Activated naive CD4-positive, alpha-beta T cell (primary cell): ENCODE data around the gene GASK1A.
"Not testable (repeated sequence)": the region's sequence is repeated elsewhere in the genome, so short reads cannot be mapped to it uniquely, and the experiment has no call there.

ENCODE experiments used
- DNase-seq, 4 experiments: peaks; one replicate each; lab custom pipeline; 2025; lab: John Stamatoyannopoulos, UW

The GASK1A gene

DNA sequence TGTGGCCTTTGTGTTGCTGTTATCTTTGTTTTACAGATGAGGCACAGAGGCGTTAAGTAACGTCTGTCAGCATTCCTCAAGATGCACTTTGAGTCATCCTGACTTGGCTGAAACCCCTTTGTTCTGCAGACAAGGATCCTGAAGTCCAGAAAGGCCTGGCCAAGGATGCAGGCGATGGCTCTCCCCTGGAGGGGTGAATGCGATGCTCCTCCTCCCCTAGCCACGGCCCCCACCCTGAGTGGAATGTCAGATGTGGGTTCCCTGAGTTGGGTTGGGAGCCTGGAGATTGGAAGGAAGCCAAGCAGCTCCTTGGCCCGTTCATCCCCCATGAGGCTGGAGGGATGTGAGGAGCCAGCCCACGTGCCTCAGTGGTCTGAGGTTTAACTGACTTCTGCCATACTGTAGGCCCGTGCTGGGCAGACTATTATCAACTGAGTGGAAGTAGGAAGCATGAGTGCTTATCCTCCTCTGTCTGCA is 83.5 kb downstream of the GASK1A start:
- no peak for DNase-seq

DNA sequence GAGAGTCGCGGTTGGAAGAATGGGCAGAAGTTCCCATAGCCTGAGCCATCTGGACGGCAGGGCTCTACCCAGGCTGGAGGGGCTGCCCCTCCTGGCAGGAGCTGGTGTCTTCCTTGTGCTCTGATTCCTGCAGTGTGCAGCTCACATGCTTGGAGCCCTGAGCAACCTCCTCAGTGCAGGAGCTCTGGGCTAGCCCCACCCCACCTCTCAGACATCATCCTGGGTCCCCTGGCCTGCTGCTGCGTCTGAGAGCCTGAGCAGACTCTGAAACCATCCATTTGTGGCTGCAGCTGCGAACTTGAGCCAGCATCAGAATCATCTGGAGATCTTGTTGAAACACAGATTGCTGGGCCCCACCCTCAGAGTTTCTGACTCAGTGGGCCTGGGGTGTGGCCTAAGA is 84.0 kb downstream of the GASK1A start:
- no peak for DNase-seq

DNA sequence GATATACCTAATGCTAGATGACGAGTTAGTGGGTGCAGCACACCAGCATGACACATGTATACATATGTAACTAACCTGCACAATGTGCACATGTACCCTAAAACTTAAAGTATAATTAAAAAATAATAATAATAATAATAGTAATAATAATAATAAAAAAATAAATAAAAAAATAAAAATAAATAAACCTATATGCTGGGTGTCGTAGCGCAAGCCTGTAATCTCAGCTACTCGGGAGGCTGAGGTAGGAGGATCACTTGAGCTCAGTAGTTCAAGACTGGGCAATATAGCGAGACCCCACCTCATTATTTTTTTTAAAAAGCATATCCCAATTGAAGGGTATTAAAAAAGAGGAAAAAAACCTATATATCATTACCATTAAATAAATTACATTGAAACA is 91.6 kb downstream of the GASK1A start:
- not testable (repeated sequence) for DNase-seq

DNA sequence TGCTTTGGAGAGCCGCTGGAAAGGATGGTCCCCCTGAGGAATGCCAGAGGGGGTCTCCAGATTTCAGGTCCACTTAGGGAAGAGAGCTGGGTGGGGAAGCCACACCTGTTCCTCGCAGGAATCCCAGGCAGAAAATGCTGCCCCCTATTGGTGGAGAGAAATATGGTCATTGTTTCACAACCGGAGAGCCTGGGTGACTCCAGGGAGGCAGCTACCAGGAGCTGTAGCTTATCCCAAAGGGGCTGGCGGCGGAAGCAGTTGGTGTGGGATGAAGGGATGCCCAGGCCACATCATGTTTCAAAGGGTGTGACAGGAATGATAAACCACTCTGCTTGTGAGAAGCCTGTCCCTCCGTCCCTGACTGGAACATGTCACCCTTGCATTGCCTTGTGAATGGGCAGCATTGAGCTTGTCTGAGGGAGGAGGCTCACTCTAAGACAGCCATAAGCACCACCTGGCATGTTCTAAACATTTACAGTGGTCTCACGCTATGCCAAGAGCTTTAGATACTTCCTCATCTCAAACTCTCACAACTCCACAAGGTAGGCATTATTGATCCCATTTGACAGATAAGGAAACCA is 92.3 kb downstream of the GASK1A start:
- no peak for DNase-seq

DNA sequence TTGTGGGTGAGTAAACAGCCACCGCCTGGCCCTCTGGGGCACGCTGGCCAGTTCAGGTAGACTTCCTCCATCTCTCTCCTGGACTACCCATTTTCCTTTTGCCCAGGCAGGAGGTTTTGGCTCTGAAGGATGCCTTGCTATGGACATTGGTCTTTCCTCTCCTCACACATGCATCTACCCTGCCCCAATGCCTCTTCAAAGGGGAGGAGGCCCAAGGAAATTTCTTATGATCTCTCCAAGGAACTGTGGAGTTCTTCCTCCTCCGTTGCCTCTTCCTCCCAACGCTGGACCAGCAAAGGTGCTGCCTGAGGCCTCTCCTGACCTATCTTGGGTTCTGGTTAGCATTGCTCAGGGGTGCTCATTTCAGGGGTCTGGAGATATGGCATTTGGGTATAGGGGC is 93.2 kb downstream of the GASK1A start:
- no peak for DNase-seq

DNA sequence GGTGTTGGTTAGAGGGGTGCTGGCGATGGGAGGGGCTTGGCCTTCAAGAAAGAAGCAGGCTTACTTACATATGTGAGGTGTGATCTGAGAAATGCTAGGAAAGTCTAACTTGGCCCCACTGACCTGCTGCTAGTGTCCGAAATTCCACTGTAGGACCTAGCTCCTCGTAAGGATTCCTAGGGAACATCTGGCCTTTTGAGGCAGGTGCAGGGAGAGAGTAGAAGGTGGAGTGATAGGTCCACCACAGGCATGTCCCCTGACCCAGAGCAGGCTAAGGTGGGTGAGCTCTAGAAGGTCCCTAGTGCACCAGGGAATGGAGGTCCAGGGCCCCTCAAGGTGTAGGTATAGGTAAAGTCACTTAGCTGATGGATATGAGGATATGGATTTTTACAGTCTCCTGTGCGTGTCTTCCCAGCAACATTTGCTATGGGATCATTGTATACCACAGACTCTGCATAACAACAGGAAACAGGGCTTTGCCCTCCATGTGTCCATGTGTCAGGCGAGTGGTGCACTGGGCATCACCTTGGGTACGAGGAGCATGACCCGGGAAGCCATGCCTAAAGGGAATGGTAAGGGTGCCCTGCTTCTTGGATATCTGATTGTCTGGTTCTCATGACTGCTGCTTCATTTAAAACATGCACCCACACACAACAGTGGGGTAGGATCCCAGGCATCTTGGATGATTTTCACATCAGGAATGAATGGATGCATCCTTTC is 94.2 kb downstream of the GASK1A start:
- DNase-seq, result no peak

DNA sequence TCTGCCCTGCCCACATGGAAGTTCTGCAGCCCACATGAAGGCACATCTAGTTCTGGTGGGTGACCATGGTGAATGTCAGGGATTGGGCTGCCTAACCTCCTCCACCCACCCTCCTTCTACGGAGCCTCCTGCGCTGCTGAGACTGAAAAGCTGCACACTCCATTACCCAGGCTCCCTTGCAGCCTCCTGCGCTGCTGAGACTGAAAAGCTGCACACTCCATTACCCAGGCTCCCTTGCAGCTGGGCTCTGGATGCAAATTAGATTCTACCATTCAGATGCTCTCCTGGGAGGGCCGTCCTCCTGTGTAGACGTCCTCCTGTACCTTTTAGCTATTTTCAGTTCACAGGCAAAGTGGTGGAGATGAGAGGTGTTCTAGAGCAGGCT is 94.7 kb downstream of the GASK1A start:
- no peak for DNase-seq

DNA sequence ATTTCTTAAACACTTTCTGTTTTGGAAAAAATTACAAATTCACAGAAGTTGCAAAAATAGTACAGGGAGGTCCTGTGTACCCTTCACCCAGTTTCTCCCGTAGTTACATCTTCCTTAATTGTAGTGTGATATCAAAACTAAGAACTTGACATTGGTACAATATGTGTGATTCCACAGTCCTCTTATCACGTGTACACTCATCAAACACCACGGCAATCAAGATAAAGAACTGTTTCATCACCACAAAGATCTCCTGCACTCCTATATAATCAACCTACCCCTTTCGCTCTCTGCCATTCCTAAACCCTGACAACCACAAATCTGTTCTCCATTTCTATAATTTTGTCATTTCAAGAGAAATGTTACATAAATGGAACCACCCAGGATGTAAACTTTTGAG is 95.4 kb downstream of the GASK1A start:
- DNase-seq, result no peak

DNA sequence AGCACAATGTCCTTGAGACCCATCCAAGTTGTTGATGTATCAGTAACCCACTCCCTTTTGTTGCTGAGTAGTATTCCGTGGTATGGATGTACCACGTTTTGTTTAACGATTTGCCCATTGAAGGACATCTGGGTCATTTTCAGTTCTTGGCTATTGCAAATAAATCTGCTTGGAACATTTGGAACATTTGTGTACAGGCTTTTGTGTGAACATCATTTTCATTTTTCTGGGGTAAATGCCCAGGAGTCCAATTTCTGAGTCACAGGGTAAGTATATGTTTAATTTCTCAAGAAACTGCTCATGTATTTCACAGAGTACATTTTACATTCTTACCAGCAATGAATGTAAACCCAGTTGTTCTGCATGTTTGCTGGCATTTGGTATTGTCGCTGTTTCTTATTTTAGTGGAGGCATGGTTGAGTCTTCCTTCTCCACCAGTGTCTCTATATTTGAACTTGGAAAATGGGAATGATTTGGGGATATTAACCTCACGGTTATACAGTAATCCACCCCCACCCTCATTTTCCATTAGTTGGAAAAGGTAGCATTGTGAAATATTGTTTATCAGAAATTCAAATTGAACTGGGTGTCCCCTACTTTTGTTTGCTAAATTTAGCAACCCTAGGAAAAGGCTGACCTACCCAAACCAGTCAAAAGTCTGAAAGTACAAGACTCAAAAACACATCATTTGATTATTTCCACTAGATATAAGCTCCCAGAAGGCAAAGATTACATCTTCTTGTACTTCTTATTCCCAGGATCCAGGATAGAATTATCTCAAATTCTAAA is 96.0 kb downstream of the GASK1A start:
- DNase-seq, result no peak

DNA sequence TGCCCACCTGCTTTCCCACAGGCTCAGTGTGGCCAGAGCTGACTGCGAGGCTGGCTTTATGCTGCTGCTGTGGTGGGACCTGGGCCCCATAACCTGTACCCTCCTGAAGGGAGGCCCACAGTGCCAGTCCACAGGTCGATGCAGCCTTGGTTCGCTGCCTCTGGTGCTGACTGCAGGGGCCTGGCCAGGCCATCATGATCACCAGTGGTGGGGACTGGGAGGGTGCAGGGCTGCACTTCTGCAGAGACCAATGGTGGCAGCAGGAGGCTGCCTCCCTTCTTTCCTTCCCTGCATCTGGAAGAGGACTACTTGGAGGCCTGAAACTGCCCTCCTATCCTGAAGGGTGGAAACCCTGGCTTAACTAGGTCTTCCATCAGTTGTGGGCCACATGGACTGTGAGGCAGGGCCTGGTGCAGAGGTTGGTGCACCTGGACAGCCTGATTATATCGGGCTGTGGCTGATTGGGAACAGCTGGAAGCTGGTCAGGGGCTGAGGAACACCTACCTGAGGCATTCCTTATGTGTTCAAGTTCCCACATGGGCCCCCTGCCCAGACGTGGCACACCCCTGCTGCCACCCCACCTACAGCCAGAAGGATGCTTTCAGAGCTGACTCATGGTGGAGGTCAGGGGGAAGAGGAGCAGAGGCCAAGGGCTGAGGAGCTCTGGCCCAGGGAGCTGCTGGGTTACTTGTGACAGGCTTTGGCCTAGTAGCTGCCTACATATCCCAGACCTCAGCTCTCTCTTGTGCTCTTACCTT is 97.0 kb downstream of the GASK1A start:
- DNase-seq, result no peak

DNA sequence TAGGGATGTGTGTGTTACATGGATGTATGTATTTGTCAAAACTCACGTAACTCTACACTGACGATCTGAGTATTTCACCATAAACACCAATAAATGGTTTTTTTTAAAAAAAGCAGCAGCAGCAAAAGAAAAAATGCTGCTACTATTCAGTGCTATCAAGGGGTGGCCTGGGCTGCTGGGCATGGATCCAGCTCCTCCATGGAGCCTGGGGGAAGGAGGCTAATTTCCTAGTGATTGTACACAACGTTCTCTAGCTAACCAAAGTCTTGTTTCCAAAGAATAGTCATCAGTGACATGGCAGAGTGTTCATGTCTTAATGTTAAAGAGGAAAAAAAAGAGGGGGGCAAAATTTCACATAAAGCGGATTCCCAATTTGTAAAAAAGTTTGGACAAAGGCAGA is 97.7 kb downstream of the GASK1A start:
- DNase-seq, result no peak

DNA sequence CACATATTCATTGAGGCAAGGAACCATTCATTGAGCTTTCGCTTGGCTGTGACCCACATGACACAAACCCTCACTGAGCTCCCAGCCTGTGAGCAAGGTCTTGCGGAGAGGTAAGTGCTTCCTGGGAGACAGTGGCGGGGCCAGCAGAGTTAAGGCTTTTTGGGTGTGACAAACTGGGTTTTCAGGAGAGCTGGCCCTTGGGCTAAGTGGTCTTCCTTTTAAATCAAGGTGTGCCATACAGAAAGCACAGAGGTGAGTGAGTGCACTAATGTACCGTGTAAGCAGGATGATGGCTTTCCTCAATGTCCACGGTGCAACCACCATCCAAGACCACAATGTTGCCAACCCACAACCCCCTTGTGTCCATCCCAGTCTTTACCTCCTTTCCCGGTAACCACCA is 98.2 kb downstream of the GASK1A start:
- DNase-seq, result no peak

DNA sequence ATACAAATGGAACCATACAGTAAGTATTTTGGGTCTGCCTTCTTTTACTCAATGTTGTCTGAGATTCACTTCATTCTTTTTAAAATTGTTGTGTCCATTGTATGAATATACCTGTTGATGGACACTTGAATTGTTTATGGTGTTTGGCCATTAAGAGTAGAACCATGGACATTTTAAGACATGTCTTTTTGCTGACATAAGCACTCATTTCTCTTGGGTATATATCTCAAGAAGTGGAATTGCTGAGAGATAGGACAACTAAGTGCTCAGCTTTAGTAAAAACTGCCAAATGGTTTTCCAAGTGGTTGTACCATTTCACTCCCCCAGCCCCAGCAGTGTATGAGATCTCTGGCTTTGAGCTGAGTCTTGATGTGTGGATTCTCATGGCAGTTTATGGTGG is 98.6 kb downstream of the GASK1A start:
- no peak for DNase-seq

DNA sequence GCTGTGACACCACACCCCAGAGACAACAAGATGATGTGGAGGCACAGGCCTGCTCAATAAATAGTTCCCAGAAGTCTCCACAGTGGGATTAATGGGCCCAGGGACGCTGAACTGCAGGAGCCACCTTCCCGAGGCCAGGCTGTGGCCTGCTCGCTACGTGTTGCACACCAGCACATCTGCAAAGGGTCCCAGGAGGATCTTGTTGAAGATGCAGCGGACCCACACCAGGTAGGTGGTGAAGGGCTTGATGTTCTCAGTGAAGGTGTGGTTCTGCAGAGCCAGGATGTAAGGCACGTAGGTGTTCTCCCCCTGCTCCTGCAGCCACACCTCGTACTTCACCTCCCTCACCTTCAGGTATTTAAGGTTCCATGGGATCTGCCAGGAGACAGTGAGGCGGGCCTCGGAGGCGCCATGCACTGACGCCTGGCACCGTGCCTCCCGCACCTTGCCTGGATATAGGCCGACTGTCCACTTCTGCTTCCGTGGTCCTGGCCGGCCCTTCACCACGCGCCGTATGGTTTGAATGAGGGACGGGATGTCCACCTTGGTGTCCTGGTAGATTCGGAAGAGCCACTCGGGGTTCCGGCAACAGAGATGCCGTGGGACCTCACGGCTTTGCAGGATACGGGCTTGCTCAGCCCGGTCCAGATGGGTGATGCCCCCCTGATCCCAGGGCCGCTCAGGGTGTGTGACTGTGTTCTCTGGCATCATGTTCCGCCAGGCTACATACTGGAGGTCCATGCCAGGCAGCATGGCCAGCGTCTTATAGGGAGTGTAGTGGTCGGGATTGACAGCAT is 100.6 kb downstream of the GASK1A start:
- DNase-seq, result no peak

DNA sequence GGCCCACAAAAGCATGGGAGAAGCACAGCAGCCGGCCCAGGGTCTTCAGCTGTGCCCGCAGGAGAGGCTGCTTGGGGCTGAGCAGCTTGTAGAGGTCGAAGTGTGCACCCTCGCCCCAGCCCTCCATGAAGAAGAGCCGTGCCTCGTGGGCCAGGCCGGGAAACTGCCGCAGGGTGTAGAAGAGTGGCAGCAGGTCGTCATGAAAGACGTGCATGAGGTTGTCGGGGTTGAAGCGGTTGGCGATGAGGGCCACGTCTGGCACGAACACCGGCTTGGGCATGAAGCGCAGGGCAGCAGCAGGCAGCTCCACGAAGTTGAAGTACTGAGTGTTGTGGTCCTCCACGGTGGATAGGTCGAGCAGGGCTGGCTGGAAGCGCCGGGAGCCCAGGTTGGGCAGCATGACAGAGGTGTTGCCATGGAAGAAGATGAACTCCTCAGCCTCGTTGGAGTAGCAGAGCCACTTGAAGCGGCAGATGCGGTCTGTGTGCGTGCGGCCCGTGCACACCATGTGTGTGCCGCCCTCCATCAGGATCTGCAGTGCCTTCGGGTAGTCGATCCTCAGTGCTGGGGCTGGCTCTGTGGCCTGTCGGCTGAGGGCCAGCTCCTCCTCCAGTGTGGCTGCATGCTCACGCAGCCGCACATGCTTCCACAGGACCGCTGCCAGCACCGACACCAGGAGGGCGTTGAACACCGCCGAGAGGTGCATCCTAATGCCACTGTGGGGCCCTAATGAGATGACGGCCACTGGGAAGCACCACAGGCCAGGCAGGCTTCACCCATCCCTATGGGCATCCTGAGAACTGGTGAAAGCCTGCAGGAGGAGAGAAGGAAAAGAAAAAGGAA is 101.8 kb downstream of the GASK1A start:
- DNase-seq, result no peak

DNA sequence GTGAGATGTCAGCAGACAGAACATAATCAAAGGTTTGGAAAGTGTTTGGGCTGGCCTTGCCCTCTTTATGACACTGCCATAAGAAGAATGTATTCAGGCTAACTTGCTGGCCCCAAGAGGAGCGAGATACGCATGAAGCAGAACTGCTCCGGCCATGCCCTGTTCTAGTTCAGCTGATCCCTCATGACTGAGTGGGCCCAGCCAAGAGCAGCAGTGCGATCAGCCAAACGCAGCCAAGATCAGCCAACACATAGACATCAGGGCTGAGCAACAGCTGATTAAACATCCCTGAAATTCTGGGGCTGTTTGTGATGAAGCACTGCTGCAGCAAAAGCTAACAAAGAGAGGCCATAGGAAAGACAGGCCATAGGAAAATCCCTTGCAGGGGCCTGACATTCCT is 102.7 kb downstream of the GASK1A start:
- DNase-seq, result no peak

DNA sequence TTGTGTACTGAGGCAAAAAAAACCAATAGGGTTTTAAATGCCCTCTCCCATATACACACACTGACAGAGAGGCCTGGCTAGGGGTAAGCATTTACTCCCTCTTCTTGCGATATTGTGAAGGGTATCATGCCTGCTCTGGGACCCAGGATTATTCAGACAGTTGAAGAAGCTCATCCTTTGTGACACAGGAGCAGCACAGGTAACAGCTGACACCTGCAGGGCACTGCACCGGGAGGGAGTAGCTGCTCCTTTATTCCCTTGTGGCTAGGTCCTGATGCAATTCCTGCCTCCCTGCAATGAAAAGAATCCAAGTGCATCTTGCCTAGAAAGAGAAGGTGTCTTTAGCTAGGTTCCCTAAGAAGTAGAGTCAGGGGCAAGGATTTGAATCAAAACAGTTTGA is 103.3 kb downstream of the GASK1A start:
- DNase-seq, result no peak

DNA sequence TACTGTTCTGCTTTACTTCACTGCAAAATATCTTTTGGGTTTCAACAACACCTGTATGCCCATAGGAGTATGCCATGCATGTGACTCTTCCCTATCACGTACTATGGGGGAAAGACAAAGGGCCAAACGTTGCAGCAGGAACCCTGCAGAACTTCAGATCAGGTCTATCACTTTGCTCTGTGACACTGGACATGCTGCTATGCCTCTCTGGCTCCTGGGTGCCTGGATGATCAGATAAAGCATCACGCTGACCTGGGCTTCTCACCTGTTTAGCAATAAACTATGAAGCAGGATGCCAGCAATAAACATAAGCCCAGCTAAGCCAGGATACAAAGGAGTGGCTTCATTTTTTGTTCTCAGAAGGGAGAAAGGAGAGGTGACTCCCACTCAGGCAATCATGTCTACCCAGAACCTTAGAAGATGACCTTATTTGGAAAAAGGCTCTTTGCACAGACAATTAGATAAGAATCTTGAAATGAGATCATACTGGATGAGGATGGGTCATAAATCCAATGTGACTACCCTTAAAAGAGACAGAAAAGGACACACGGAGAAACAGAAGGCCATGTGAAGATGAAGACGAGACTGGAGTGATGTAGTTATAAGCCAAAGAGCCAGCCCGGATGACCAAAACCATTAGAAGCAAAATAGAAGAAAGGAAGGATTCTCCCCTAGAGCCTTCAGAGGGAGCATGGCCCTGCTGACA is 107.5 kb downstream of the GASK1A start:
- no peak for DNase-seq

DNA sequence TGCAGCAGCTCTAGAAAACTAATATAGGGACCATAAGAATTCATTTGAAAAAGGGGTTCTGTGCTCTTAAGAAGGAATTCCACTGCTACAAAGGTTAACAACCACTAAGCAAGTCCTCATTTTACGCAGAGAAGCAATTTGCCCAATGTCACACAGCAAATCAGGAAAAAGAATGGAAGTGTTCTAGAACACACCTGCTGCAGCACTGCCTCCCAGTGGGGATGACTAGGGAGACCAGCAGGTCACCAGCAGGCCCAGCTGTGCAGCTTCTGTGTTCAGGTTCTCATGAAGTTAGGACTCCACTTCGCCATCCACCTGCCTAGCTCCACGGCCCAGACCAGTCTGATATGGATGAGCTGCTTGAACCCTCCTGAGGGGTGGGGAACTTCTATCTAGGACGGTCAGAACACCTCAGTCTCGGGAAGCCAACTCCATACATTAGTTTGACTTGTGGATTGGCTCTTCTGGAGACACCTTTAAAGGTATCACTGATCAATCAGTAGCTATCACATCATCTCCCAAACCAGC is 108.2 kb downstream of the GASK1A start:
- no peak for DNase-seq

DNA sequence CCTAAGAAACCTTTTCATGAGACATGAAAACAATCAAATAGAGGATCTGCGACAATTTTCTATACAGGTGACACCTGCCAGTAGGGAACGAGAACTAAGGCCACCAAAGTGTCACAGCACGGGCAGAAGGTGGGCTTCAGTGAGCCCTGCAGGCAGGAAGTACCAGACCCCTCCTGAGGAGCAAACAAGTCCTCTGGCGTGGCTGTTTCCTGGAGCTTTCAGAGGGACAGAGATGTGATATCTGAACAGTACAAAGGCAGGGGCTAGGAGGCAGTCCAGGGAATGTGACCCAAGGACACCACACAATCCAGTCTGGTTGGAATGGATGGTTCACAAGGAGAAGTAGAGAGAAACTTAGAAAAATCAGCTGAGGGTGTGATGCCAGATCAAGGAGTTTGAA is 110.0 kb downstream of the GASK1A start:
- no peak for DNase-seq
